ENCODE measurements around the gene NKIRAS1.

GRCh38 chr3:23884481-23884880 lies 32.3 kb downstream of the NKIRAS1 start:
- TF ChIP-seq, protein P1, sequence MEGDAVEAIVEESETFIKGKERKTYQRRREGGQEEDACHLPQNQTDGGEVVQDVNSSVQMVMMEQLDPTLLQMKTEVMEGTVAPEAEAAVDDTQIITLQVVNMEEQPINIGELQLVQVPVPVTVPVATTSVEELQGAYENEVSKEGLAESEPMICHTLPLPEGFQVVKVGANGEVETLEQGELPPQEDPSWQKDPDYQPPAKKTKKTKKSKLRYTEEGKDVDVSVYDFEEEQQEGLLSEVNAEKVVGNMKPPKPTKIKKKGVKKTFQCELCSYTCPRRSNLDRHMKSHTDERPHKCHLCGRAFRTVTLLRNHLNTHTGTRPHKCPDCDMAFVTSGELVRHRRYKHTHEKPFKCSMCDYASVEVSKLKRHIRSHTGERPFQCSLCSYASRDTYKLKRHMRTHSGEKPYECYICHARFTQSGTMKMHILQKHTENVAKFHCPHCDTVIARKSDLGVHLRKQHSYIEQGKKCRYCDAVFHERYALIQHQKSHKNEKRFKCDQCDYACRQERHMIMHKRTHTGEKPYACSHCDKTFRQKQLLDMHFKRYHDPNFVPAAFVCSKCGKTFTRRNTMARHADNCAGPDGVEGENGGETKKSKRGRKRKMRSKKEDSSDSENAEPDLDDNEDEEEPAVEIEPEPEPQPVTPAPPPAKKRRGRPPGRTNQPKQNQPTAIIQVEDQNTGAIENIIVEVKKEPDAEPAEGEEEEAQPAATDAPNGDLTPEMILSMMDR (conservative IDR thresholded peaks at IDR 0.05; ENCODE audit: low read length), result peak; percentile 42
- TF ChIP-seq EZH2phosphoT487 (IDR thresholded peaks at IDR 0.05; ENCODE audit: borderline replicate concordance, low read depth, low read length), result no peak

Data from OCI-LY7 (cell line).